Measurements from ENCODE around the gene MPL. TPM values are rescaled to one million over a fixed set of nuclear protein-coding genes. Genes with fewer than 3 reads are reported as not detected.
A peak's percentile ranks its signal among the peaks of the same experiment; 100 is the strongest.
"Not testable (repeated sequence)": the region's sequence is repeated elsewhere in the genome, so short reads cannot be mapped to it uniquely, and the experiment has no call there.

Gene MPL
- total and polyA plus RNA-seq, 5 experiments from 2014 or later, result not detected

DNA sequence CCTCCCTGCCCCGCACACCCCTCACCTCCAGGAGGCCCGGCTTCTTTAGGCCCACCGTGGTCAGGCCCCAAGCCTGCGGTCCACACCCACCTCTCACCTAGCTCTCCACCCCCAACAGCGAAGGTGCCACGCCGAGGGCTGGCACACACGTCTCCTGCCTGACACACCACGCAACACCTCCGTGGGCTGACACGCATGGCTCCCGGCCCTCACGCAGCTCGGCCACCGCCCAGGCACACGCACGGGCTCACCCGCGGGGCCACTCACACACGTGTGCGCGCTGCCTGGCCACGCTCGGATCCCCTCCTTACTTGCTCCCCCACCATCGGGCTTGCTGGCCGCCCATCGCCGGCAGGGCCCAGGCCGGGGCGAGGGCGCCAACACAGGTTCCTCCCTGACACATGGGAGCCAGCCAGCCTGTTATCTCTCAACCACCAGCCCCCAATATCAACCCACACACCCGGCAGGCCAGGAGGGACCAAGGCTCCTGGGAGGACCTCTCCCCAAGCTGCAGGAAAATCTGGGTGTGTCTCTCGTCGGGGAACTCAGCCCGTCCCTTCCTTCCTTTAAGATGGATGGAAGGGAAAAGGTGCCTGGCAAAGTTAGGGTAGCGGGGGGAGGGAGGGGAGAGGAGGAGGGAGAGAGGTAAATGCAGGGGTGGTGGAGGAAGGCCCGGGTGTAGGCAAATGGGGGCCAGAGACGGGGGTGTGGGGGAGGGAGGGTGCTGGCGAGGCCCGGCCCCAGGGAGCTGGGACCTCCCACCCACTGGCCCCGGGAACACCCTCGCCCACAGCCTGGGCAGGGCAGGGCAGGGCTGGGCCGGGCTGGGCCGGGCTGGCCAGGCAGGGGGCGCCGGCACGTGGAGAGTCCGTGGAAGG is 29.6 kb downstream of the MPL start:
- peak overlapping the region; percentile 81 to 97 (median 92) for H3K27ac Mint-ChIP-seq
- H3K27me3 Mint-ChIP-seq, result no peaks in the 10 kb centered on the region
- no peaks in the 10 kb centered on the region for H3K9me3 Mint-ChIP-seq
- H3K36me3 Mint-ChIP-seq, result peaks cover 0 to 35% (median 8%) of the 10 kb centered on the region in 3 donors
- POLR2A ChIA-PET, result interaction anchor here (0.6 to 2.0 kb wide), 10 partner anchors 8 to 140 kb away, joined by 3 to 20 read pairs (median 4); partner anchors contain the start of genes CDC20, HYI, MED8 and SZT2
- H3K4me3 Mint-ChIP-seq, result peak overlapping the region; percentile 82 to 97 (median 89)
- DNase-seq (peak in 6 of 10 donors; percentile 13 to 66 (median 43)), ATAC-seq (peak; percentile 43 to 48)
- H3K4me1 Mint-ChIP-seq, result peaks cover 29 to 47% (median 43%) of the 10 kb centered on the region in 4 donors

- Mint-ChIP-seq H3K36me3 (peaks cover 0 to 28% (median 8%) of the 10 kb centered on the region in 3 donors), H3K4me3 (peak within 1 kb of the TSS; percentile 86 to 99 (median 92))
Observed at GRCh38 chr1:43367904-43368645, 30.5 kb downstream of the MPL start, which contains the start of gene ELOVL1. TSS of gene ELOVL1 (minus strand) at chr1:43368011. CDS start at chr1:43365609, 2,402 bp downstream.

DNA sequence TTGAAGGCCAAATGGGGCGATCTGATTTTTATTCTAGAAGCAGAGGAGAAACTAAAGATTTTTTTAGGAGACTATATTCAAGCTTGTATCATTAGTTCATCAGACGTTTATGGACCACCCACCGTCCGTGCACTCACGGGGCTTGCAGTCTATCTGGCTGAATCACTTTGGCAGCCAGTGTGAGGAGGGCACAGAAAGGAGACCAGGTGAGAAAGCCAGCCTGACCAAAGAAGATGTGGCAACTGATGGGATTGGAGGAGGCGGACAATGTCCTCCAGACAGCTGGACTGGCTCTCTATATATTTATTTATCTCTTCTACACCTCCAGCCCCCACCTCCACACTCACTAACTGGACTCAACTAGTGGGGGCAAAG is 31.0 kb downstream of the MPL start:
- DNase-seq, result no peak
- POLR2A ChIA-PET, result interaction anchor here (0.7 to 2.0 kb wide), 10 partner anchors 9 to 338 kb away, joined by 3 to 20 read pairs (median 4); partner anchors contain the start of genes CDC20, CFAP57, EBNA1BP2 and KDM4A
- peak overlapping the region; percentile 86 to 99 (median 92) for H3K4me3 Mint-ChIP-seq
- peak overlapping the region; percentile 86 to 98 (median 92) for H3K27ac Mint-ChIP-seq
- no peaks in the 10 kb centered on the region for H3K9me3 Mint-ChIP-seq
- H3K36me3 Mint-ChIP-seq, result peaks cover 0 to 23% (median 8%) of the 10 kb centered on the region in 3 donors
- H3K4me1 Mint-ChIP-seq, result peaks cover 29 to 47% (median 43%) of the 10 kb centered on the region in 4 donors
- no peak for ATAC-seq
- H3K27me3 Mint-ChIP-seq, result no peaks in the 10 kb centered on the region

More at GRCh38 chr1:43367904-43368645, 30.5 kb downstream of the MPL start, which contains the start of gene ELOVL1:
- ATAC-seq (peak; percentile 74 to 77), DNase-seq (peak; percentile 46 to 87 (median 72))
- POLR2A ChIA-PET, result interaction anchor here (0.7 to 2.0 kb wide), 12 partner anchors 7 to 339 kb away, joined by 3 to 20 read pairs (median 4); partner anchors contain the start of genes CDC20, CFAP57, EBNA1BP2 and KDM4A
- H3K27ac Mint-ChIP-seq, result peak within 1 kb of the TSS; percentile 89 to 98 (median 95)
- H3K9me3 Mint-ChIP-seq, result no peaks in the 10 kb centered on the region
- no peaks in the 10 kb centered on the region for H3K27me3 Mint-ChIP-seq
- H3K4me1 Mint-ChIP-seq, result peaks cover 29 to 47% (median 43%) of the 10 kb centered on the region in 4 donors

DNA sequence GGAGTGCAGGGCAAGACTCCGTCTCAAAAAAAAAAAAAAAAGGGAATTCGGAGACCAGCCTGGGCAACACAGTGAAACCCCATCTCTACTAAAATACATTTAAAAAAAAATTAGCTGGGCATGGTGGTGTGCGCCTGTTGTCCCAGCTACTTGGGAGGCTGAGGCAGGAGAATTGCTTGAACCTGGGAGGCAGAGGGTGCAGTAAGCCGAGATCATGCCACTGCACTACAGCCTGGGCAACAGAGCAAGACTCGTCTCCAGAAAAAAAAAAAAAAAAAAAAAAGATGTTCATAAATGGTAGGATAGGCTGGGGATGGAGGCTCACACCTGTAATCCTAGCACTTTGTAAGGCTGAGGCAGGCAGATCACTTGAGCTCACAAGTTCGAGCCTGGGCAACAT is 32.2 kb downstream of the MPL start:
- not testable (repeated sequence) for H3K9me3 Mint-ChIP-seq, DNase-seq, H3K27me3 Mint-ChIP-seq, ATAC-seq
- Mint-ChIP-seq H3K4me1 (peaks cover 26 to 46% (median 43%) of the 10 kb centered on the region in 4 donors), H3K4me3 (peak overlapping the region in 4 of 10 donors; percentile 8 to 62 (median 31)), H3K27ac (peak overlapping the region in 2 of 10 donors; percentile 39 to 81), H3K36me3 (peaks cover 0 to 11% (median 0%) of the 10 kb centered on the region in 3 donors)
- POLR2A ChIA-PET, result interaction anchor here (0.6 to 1.0 kb wide), 2 partner anchors 9 to 19 kb away, joined by 3 to 5 read pairs; no protein-coding TSS in a partner anchor

DNA sequence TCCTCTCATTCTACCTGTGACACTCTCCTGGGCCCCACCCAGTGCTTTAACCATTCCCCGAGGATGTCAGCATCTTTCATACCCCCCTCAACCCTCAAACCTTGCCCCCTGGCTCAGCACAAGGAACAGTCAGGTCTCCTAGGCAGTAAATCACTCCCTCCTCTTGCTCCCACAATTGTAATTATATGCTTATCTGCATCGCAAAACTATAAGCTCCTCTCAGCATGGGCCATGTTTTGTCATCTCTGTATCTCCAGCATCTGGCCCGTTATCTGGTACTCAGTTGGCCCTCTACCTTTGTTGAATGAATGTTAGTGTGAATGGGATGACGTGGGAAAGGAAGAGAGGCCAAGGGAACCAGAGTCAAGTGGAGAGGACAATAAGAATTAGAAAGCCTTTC is 32.9 kb downstream of the MPL start:
- Mint-ChIP-seq H3K27ac (peak overlapping the region in 6 of 10 donors; percentile 6 to 87 (median 52)), H3K9me3 (no peaks in the 10 kb centered on the region), H3K4me1 (peaks cover 23 to 42% (median 37%) of the 10 kb centered on the region in 4 donors), H3K27me3 (no peaks in the 10 kb centered on the region), H3K4me3 (peak overlapping the region in 5 of 10 donors; percentile 3 to 61 (median 20)), H3K36me3 (peaks cover 0 to 7% (median 0%) of the 10 kb centered on the region in 3 donors)
- ATAC-seq, result no peak
- POLR2A ChIA-PET, result interaction anchor here (0.6 to 1.0 kb wide), 2 partner anchors 10 to 18 kb away, joined by 3 to 5 read pairs; no protein-coding TSS in a partner anchor
- no peak for DNase-seq

DNA sequence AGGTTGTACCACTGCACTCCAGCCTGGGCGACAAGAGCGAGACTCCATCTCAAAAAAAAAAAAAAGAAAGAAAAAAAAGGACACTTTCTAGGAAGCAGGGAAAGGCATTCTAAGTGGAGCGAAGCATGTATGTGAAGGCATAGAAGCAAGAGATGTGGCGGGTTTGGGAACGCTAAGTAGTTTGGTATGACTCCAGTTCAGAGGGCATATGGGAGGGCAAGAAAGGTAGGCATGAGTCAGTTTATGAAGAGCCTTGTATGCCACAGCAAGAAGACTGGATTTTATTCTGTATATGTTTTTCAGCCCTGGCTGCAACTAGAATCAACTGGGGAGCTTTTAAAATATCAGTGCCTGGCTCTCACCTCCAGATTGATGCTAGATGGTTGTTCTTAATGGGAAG is 34.6 kb downstream of the MPL start:
- ATAC-seq (no peak), DNase-seq (no peak)
- peaks cover 14 to 31% (median 23%) of the 10 kb centered on the region in 4 donors for H3K4me1 Mint-ChIP-seq
- no peak overlapping the region for H3K27ac Mint-ChIP-seq
- H3K4me3 Mint-ChIP-seq, result no peak overlapping the region
- no peaks in the 10 kb centered on the region for H3K27me3 Mint-ChIP-seq
- H3K9me3 Mint-ChIP-seq, result no peaks in the 10 kb centered on the region
- POLR2A ChIA-PET, result no interaction called here
- peaks cover 0 to 3% (median 3%) of the 10 kb centered on the region in 3 donors for H3K36me3 Mint-ChIP-seq

DNA sequence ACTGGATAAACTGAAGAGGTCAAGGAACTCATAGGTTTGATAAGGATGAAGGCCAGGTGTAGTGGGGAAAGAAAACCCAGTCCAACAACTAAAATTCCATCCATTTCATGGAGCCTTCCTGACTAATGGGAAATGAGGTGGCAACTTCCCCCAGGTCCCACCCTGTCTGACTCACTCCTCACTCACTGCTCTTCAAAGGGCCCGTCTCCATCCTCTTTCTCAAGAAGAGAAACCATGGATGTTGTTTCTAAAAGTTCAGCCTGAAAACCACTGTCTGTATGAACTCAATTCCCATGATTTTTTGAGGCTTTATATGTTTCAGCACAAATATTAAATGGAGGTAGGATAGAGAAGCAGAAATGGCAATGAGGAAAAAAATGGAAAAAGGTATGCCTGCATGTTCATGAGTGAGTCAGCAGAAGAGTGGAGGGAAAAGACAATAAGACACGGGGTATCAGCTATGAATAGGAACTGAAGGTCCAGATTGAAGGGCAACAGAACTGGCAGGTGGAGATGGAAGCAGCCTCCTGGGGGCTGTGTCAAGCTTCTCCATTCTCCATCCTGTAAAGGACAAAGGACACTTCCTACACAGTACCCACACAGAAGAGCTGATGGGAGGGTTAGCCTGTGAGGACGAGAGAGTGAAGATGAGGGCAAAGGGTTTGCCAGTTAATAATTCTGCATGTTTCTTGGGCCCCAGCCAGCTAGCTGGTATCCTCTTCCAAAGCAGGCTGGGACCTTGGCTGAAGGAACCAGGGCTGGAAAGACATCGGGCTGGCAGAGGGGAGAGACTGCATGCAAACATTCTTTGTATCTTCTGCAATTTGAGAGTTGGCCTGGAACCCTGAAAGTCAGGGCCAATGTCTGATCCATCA is 35.7 kb downstream of the MPL start:
- H3K27me3 Mint-ChIP-seq, result no peaks in the 10 kb centered on the region
- H3K9me3 Mint-ChIP-seq, result no peaks in the 10 kb centered on the region
- H3K36me3 Mint-ChIP-seq, result peaks cover 0 to 3% (median 3%) of the 10 kb centered on the region in 3 donors
- POLR2A ChIA-PET, result no interaction called here
- peaks cover 11 to 28% (median 18%) of the 10 kb centered on the region in 4 donors for H3K4me1 Mint-ChIP-seq
- H3K4me3 Mint-ChIP-seq, result no peak overlapping the region
- no peak overlapping the region for H3K27ac Mint-ChIP-seq
- DNase-seq, result no peak
- no peak for ATAC-seq

DNA sequence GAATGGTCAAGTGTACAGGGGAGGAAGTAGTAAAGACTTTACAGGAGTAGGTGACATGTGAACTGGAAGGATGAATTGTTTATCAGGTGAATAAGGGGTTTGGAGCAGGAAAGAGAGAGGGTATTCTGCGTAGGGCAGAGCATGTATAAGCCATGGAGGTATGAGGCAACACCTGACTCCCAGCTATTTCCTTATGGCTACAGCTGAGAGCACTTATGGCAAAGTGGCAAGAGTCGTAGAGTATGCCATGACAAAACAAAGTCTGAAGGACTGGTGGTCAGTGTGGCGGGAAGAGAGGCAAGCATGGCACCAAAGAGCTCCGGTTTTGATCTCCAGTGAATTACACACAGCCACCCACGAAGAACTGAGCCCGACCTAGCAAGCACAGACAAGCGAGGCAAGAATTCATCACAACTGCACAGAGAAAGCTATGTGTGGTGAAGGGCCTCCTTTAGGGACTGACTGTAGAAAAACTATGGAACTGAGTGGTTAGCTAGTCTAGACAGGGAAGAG is 39.2 kb downstream of the MPL start:
- Mint-ChIP-seq H3K36me3 (peaks cover 0 to 16% (median 5%) of the 10 kb centered on the region in 3 donors), H3K4me3 (no peak overlapping the region), H3K9me3 (no peaks in the 10 kb centered on the region), H3K27me3 (no peaks in the 10 kb centered on the region), H3K4me1 (peaks cover 16 to 21% (median 20%) of the 10 kb centered on the region in 4 donors), H3K27ac (peak overlapping the region in 2 of 10 donors; percentile 52 to 56)
- POLR2A ChIA-PET, result interaction anchor here (1.1 kb wide), 3 partner anchors 8 to 18 kb away, joined by 3 to 4 read pairs (median 4); partner anchors contain the start of genes CDC20 and SZT2
- ATAC-seq (no peak), DNase-seq (no peak)

GRCh38 chr1:43377831-43378230 is 40.2 kb downstream of the MPL start:
- Mint-ChIP-seq H3K27ac (peak overlapping the region in 1 of 10 donors; percentile 38), H3K9me3 (no peaks in the 10 kb centered on the region)
- no peak for ATAC-seq

GRCh38 chr1:43379476-43379875 is 41.9 kb downstream of the MPL start:
- DNase-seq (no peak), ATAC-seq (no peak)
- Mint-ChIP-seq H3K9me3 (no peaks in the 10 kb centered on the region), H3K36me3 (peaks cover 0 to 39% (median 10%) of the 10 kb centered on the region in 3 donors), H3K27ac (peak overlapping the region in 1 of 10 donors; percentile 40), H3K27me3 (no peaks in the 10 kb centered on the region), H3K4me3 (no peak overlapping the region), H3K4me1 (peaks cover 19 to 27% (median 22%) of the 10 kb centered on the region in 4 donors)
- POLR2A ChIA-PET, result interaction anchor here (1.4 kb wide), 1 partner anchor 11 kb away, joined by 3 read pairs; no protein-coding TSS in a partner anchor

More at GRCh38 chr1:43377831-43378230, 40.2 kb downstream of the MPL start:
- H3K4me1 Mint-ChIP-seq, result peaks cover 19 to 27% (median 22%) of the 10 kb centered on the region in 4 donors
- POLR2A ChIA-PET, result interaction anchor here (1.1 kb wide), 1 partner anchor 9 kb away, joined by 4 read pairs; no protein-coding TSS in a partner anchor
- DNase-seq, result no peak
- no peaks in the 10 kb centered on the region for H3K27me3 Mint-ChIP-seq
- peak overlapping the region in 1 of 10 donors; percentile 6 for H3K4me3 Mint-ChIP-seq
- peaks cover 0 to 23% (median 5%) of the 10 kb centered on the region in 3 donors for H3K36me3 Mint-ChIP-seq

DNA sequence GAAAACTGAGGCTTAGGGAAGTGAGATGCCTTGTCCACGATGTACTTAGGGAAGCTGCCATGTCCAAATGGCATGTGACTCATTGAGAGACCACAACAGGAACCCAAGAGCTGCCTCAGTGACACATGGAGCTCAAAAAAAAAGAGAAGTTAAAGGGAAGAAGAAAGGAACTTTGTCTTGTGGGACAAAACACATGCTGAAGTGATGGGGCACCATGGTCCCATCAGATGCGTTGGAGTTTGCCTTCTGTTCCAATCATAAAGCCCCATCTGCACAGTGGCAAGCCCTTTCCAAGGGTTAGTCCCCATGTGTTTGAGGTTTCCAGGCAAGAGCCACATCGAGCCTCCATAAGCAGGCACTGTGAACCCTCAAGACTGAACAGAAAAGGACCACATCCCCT is 44.0 kb downstream of the MPL start:
- peak overlapping the region in 9 of 10 donors; percentile 22 to 79 (median 66) for H3K27ac Mint-ChIP-seq
- peaks cover 5 to 57% (median 12%) of the 10 kb centered on the region in 3 donors for H3K36me3 Mint-ChIP-seq
- no peaks in the 10 kb centered on the region for H3K9me3 Mint-ChIP-seq
- peaks cover 19 to 30% (median 22%) of the 10 kb centered on the region in 4 donors for H3K4me1 Mint-ChIP-seq
- POLR2A ChIA-PET, result no interaction called here
- H3K4me3 Mint-ChIP-seq, result no peak overlapping the region
- H3K27me3 Mint-ChIP-seq, result no peaks in the 10 kb centered on the region
- DNase-seq (no peak), ATAC-seq (no peak)

Data from naive thymus-derived CD8-positive, alpha-beta T cell (primary cell).